ENCODE measurements around the gene ZFYVE21.

Gene ZFYVE21

DNA sequence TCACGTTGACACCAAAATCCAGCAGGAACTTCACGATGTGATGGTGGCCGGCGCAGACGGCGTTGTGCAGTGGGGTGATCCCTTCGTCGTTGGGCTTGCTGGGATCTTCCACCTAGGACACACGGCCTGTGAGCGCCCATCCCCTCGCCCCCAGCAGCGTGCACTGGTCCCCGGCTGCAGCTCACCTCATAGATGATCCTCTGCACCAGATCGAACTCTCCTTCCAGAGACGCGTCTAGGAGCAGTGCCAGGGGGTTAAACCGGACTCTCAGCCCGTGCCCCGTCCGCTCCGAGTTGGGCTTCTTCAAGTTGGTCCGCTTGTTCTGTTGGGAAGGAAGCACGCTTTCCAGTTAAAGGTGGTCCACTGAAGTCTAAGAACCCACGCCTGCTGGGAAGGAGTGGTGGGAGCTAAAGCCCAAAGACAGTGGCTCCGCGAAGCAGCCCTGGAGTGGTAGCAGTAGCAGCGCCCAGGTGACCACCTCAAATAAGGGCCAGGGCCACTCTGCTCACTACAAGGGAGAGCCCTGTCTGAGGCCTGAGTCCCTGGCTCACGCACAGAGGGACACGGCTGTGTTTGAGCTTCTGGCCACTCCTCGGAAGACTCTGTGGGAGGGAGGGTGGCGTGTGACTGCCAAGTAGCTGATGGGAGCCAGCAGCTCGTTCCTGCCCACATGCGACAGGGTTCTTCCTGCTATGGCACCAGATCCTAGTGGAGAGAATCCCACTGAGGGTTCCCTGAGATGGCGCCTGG is 23.3 kb downstream of the ZFYVE21 start:
- DNase-seq (ENCODE audit: low read depth): no peak
- TF ChIP-seq, protein P1, sequence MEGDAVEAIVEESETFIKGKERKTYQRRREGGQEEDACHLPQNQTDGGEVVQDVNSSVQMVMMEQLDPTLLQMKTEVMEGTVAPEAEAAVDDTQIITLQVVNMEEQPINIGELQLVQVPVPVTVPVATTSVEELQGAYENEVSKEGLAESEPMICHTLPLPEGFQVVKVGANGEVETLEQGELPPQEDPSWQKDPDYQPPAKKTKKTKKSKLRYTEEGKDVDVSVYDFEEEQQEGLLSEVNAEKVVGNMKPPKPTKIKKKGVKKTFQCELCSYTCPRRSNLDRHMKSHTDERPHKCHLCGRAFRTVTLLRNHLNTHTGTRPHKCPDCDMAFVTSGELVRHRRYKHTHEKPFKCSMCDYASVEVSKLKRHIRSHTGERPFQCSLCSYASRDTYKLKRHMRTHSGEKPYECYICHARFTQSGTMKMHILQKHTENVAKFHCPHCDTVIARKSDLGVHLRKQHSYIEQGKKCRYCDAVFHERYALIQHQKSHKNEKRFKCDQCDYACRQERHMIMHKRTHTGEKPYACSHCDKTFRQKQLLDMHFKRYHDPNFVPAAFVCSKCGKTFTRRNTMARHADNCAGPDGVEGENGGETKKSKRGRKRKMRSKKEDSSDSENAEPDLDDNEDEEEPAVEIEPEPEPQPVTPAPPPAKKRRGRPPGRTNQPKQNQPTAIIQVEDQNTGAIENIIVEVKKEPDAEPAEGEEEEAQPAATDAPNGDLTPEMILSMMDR (conservative IDR thresholded peaks at IDR 0.05; ENCODE audit: low read depth, low read length): no peak
- no peak overlapping the region for H3K4me3 ChIP-seq (ENCODE audit: low read length)

DNA sequence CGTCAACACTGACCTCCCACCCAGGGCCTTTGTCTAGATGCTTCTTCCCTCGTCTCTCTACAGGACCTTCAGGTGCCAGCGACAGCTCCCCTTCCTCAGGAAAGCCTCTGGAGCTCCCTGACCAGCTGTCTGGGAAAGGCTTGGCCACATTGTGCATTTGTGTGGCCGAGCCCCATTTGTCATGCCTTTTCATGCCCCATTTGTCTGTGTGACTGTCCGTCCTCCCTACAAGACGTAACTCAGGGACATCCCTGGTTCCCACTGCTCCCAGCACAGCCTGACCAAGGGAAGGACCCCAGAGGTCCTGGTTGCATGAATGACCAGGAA is 23.8 kb downstream of the ZFYVE21 start:
- TF ChIP-seq, protein P1 (conservative IDR thresholded peaks at IDR 0.05; ENCODE audit: low read depth, low read length): no peak
- no peak for DNase-seq (ENCODE audit: low read depth)
- no peak overlapping the region for H3K4me3 ChIP-seq (ENCODE audit: low read length)

DNA sequence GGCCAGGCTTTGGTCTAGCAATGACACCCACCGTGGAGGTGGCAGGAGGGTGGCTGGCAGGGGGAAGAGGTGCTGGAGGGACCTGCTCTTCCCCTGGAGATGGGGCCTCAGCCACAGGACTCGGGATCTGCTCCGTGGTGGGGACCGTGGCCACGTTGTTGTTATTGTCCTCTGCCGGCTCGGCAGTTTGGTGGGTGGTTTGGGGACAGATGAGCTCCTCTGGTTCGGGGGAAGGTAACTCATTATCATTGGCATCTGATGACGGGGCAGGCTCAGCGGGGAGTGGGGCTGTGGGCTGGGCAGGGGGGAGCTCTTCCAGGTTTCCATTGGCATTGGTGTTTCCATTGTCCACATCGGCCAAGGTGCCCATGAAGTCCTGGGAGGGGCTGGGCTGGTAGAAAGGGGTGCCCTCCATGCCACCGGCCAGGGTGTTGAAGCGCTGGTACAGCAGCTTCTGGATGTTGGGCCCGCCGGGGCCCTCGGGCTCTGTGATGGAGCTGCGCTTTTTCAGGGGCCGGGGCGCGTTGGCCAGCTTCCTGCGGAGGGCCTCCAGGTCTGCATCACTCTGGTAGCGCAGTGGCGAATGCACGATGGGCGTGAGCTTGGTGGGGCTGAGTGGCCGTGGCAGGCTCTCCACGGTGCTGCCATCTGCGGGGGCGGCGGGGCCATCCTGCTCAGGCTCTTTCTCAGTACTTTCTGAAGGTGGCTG is 24.3 kb downstream of the ZFYVE21 start:
- DNase-seq (ENCODE audit: low read depth): no peak

DNA sequence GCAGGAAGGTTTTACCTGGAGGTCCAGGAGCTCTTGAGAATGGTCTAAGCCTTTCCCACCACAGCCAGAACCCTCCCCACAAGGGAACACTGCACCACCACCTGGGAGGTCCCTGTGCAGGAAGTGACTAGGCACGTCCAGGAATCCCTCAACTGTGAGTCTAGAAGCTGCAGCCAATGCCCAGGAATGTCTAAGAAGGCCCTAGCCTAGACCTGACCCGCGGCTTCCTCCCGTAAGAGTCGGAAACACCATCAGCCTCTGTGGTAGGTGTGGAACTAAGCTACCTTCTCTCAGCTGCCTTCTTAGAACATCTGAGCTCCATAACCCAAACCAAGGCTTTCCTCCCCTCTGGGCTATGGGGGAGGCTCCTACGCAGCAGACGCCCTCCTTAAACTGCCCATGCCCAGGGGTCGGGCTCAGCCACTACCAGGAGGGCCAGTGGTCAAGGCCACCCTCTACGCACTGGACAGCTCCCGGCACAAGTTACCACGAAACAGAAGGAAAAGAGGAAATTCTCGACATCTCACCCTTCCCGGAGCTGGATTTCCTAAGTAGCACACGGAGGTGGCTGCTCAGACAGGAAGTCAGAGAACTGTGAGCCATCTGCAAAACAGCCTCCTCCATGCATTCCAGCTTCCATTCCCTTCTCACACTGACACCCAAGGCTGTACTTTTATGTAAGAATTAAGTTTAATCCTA is 25.5 kb downstream of the ZFYVE21 start:
- TF ChIP-seq, protein P1 (conservative IDR thresholded peaks at IDR 0.05; ENCODE audit: low read depth, low read length): no peak
- no peak for DNase-seq (ENCODE audit: low read depth)
- no peak overlapping the region for H3K4me3 ChIP-seq (ENCODE audit: low read length)

More for the DNA sequence above, 24.3 kb downstream of the ZFYVE21 start:
- no peak overlapping the region for H3K4me3 ChIP-seq (ENCODE audit: low read length)
- TF ChIP-seq, protein P1 (conservative IDR thresholded peaks at IDR 0.05; ENCODE audit: low read depth, low read length): no peak

DNA sequence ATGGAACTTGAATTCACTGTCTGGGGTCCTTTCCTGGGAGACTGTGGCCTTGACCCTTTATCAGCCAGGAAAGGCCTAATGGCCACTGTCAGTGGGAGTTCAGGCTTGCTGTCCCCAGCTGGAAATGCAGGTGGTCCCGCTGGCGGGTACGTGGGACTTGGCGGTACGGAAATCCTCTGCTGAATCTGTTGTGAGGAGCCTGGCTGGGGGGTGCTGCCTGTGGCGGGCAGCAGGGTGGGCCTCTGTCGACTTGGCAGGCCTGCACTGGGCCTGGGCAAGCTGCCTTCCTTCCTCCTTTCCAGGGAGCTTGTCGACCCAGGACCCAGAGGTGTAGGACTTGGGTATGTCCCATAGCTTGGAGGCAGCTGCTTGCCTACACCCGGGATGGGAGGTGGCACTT is 26.3 kb downstream of the ZFYVE21 start:
- TF ChIP-seq, protein P1 (conservative IDR thresholded peaks at IDR 0.05; ENCODE audit: low read depth, low read length): no peak
- DNase-seq (ENCODE audit: low read depth): no peak
- no peak overlapping the region for H3K4me3 ChIP-seq (ENCODE audit: low read length)

DNA sequence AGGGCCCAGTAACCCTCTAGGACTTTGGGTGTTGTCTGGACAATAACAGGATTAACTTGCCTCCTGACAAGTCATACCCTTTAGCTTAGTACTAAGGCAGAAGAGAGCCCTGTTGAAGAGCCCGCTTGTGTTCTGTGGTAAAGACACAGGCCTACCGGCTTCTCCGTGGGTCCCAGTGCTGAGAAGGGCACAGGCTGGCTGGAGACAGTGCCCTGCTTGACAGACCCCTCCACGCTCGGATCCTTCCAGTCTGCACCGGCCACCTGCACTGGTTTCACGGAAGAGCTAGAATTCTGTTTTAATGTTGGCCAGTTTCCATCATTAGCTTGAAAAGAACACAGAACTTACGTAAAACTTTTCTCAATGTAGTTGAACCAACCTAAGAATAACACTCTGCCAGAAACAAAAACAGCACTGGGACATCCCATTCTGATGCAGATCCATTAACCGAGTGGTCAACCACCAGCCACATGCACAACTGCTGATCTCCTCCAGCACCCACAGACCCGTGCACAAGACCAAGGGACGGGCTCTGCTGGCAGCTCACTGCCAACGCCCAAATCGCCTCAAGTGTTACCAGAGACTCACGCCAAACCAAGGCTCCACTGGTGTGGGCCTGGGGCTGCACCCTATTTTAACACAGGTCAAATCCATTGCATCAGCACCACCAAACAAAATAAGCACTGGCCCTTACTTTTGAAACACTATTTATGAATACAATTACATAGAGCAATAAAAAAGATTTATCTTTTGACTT is 27.1 kb downstream of the ZFYVE21 start:
- DNase-seq (ENCODE audit: low read depth): peak; percentile 85
- TF ChIP-seq, protein P1 (conservative IDR thresholded peaks at IDR 0.05; ENCODE audit: low read depth, low read length): no peak
- no peak overlapping the region for H3K4me3 ChIP-seq (ENCODE audit: low read length)
